Subcutaneous abdominal adipose tissue (tissue), 5 donors: ENCODE measurements around the gene MYBPH.

Source experiments
- H3K27ac ChIP-seq: one replicate; pipeline ENCODE4 v1.7.0; 2013; ENCODE audit warnings: low read depth, mild to moderate bottlenecking, inconsistent platforms, low read length, moderate library complexity
- H3K27me3 ChIP-seq, 5 donors: one replicate each; pipeline ENCODE4 v1.7.0; 2013; ENCODE audit warnings: low read length in 5 of 5, inconsistent platforms in 1 of 5; ENCODE audit not compliant: control insufficient read depth in 5 of 5, insufficient read depth in 4 of 5
- H3K36me3 ChIP-seq, 5 donors: one replicate each; pipeline ENCODE4 v1.7.0; 2013; ENCODE audit warnings: low read length in 5 of 5; ENCODE audit not compliant: control insufficient read depth in 5 of 5, insufficient read depth in 5 of 5
- H3K4me1 ChIP-seq, 5 donors: one replicate each; pipeline ENCODE4 v1.7.0; 2013; ENCODE audit warnings: low read length in 5 of 5, mild to moderate bottlenecking in 3 of 5, moderate library complexity in 1 of 5; ENCODE audit not compliant: control insufficient read depth in 5 of 5, insufficient read depth in 5 of 5
- H3K4me3 ChIP-seq, 5 donors: one replicate each; pipeline ENCODE4 v1.7.0; 2013; ENCODE audit warnings: low read length in 5 of 5, low read depth in 1 of 5
- H3K9ac ChIP-seq, 5 donors: one replicate each; pipeline ENCODE4 v1.7.0; 2013; ENCODE audit warnings: low read length in 5 of 5, mild to moderate bottlenecking in 4 of 5, moderate library complexity in 3 of 5
- H3K9me3 ChIP-seq, 5 donors: one replicate each; pipeline ENCODE4 v1.7.0; 2013; ENCODE audit warnings: low read length in 5 of 5; ENCODE audit not compliant: control insufficient read depth in 5 of 5
- donor health status: healthy.
- donor health status: healthy.
- donor health status: healthy.
- donor health status: healthy.
- donor health status: healthy.

Gene MYBPH

DNA sequence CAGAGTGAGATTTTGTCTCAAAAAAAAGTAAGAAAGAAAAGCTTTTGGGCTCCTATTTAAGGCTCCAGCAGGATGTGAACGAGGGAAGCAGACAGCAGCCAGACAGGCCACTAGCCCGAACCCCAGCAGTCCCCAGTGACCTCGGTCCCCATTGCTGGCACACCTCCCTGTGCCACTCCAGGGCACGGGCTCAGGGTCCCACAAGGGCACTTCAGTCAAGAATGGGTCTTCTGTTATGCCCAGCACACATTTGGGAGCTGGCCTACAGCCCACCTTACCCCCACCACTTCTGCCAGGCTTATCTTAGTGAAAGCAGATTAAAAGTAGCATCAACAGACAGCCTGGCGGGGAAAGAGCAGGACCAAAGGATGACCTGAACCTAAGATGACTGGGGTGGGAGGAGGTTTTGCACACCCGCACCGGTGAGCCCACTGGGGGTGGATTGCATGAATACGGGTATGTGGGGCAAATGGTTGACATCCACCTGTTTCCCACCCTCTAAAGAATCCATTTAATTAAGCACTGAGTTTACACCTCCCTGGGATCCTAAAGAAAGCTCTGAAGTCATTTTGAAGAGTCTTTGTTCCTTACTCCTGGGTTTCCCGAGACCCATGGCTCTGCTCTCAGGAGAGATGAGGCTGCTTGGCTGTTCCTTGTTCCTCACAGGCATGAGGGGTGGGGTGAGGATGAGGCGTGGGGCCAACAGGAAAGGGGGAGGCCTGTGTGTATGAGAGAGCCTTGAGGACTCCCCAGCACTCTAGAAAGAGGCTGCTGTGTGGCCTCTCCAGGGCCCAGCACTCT is 6.2 kb upstream of the MYBPH start:
- no peak overlapping the region for H3K9ac ChIP-seq
- H3K27ac ChIP-seq, result no peak overlapping the region
- H3K9me3 ChIP-seq, result no peaks in the 10 kb centered on the region
- H3K4me1 ChIP-seq, result peaks cover 0 to 14% (median 5%) of the 10 kb centered on the region in 5 donors
- H3K36me3 ChIP-seq, result no peaks in the 10 kb centered on the region
- peaks cover 0 to 2% (median 0%) of the 10 kb centered on the region in 5 donors for H3K27me3 ChIP-seq
- H3K4me3 ChIP-seq, result no peak overlapping the region

DNA sequence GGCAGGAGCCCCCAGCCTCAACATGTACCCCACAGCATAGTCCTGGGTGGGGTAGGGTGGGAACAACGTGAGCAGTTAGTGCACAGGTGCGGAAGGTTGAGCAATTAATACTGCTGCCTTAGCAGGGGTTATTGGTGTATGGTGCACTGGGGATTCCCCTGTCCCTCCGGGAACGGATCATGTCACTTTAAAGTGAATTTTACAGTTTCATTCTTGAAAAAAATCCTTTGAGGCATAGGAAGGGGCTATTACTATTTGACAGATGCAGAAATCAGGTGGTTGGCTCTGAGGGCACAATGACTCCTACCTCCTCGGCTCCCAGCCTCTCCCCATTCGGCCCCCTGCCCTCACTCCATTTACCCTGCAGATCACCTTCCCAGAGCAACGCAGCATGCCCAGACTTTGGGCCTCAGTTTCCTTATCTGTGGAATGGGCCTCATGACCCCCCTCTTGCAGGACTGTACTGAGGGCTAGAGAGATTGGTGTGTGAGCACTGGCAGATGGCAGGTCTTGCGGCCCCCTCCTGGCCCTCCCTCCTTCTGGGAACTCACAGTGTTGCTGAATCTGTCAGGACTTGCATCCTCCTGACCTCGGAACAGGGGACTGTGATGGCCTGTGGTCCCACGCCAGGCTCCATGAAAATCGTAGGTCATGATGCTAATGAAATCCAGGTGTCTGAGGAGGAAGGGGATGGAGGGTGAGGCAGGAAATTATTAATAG is 5.1 kb upstream of the MYBPH start:
- Histone ChIP-seq H3K9me3 (no peaks in the 10 kb centered on the region), H3K4me1 (peaks cover 0 to 15% (median 4%) of the 10 kb centered on the region in 5 donors), H3K27me3 (peaks cover 0 to 2% (median 0%) of the 10 kb centered on the region in 5 donors), H3K36me3 (no peaks in the 10 kb centered on the region), H3K27ac (no peak overlapping the region), H3K9ac (no peak overlapping the region), H3K4me3 (no peak overlapping the region)

DNA sequence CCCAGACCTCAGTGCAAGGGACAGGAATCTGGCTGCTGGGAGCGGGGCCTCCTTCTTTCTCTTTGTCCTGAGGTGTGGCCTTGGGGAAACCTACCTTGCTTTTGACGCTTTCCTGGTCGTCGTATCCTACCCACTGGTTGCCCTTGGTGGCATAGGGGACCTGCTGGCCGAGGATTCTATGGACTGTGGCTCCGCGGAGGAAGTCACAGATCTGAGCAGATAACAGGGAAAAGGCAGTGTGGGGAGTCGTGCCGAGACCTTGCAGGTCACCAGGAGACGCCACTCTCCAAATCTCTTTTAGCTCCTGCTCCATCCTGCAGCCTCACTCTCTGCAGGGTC is 4.0 kb upstream of the MYBPH start:
- H3K9me3 ChIP-seq, result no peaks in the 10 kb centered on the region
- no peak overlapping the region for H3K4me3 ChIP-seq
- H3K36me3 ChIP-seq, result no peaks in the 10 kb centered on the region
- H3K27ac ChIP-seq, result no peak overlapping the region
- peaks cover 0 to 2% (median 0%) of the 10 kb centered on the region in 5 donors for H3K27me3 ChIP-seq
- peaks cover 0 to 19% (median 11%) of the 10 kb centered on the region in 5 donors for H3K4me1 ChIP-seq
- H3K9ac ChIP-seq, result no peak overlapping the region

DNA sequence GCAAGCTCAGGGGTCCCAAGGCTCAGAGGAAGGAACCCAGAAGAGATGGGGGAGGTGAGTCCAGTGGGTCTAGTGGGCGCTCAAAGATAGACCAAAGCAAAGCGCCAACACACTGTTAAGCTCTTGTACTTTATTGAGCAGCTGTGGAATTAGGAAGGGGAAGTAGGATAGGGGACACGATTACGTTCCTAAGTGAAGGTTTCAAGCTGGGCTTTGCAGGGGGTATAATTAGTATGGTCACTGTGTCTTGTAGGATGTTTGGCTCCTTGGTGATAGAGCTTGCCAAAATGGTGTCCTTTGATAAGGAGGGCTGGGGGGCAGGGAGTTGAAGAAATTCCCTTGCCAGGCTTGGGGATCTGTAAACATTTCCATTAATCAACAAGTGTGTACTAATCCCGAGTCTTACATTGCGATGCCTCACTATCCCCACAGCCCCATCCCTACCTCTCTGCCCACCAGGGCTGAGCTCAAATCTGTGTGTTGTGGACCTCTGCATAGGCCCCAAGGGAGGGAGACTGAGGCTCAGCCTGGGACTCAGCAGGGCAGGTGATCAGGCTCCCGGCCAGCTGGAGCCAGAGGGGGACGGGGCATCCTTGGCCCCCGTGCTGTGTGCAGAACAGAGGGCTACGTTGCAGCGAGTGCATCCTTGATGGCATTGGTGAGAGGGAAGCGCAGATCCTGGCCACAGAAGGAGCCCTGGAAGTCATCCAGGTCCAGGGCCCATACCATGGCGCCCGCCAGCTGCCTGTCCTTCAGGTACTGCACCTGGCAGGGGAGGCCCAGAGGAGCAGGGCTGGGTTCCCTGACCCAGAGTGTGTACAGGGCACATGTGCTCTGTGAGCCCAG is 3.4 kb upstream of the MYBPH start:
- Histone ChIP-seq H3K36me3 (no peaks in the 10 kb centered on the region), H3K27ac (no peak overlapping the region), H3K9ac (no peak overlapping the region), H3K4me3 (no peak overlapping the region), H3K27me3 (peaks cover 0 to 2% (median 0%) of the 10 kb centered on the region in 5 donors), H3K4me1 (peaks cover 0 to 19% (median 11%) of the 10 kb centered on the region in 5 donors), H3K9me3 (no peaks in the 10 kb centered on the region)

DNA sequence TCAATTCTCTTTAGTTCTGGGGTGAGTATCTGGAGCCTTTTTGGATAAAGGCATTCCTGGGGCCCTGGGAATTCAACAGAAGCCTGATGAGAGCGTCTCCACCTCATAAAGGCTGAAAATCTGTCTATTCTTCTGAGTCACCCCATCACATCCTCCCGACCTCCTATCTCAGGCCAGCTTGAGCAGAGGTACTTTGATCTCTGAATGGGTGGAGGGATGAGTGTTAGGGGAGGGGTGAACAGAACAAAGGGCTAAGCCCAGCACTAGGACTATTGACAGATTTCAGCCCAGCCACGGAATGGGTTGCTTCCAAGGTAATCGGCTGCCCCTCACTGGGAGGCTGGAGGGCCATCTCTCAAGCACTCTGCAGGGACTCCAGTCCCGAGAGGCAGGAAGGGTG is 2.5 kb upstream of the MYBPH start:
- H3K4me3 ChIP-seq, result no peak overlapping the region
- no peak overlapping the region for H3K9ac ChIP-seq
- H3K27me3 ChIP-seq, result peaks cover 0 to 2% (median 0%) of the 10 kb centered on the region in 5 donors
- no peaks in the 10 kb centered on the region for H3K9me3 ChIP-seq
- H3K36me3 ChIP-seq, result no peaks in the 10 kb centered on the region
- H3K27ac ChIP-seq, result no peak overlapping the region
- peaks cover 0 to 19% (median 11%) of the 10 kb centered on the region in 5 donors for H3K4me1 ChIP-seq

DNA sequence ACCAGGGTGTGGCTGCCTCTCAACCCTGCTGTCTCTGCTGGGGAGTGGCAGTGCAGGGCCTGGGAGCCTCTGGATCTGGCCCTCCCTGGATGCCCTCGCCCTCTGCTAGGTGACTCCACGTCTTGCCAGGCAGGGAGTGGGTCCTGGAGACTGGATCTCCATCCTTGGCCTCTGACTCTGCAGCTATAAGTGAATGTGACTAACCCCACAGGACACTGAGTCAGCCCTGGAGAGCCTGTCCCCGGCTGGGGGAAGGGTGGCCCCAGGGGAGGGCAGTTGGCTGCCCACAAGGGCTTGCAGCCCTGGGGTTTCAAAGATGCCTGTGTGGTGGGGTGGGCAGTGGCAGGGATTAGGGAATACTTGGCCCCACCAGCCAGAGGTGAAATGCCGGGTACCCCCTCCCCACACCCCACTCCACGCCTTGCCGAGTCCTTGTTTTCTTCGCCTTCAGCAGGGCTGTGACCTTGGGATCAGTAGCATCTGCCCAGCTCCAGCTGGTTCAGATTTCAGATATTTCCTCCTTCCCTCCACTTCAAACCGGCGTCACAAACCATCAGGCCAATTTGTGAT is 1.9 kb upstream of the MYBPH start:
- peaks cover 0 to 19% (median 11%) of the 10 kb centered on the region in 5 donors for H3K4me1 ChIP-seq
- H3K36me3 ChIP-seq, result no peaks in the 10 kb centered on the region
- H3K4me3 ChIP-seq, result no peak overlapping the region
- peaks cover 0 to 2% (median 0%) of the 10 kb centered on the region in 5 donors for H3K27me3 ChIP-seq
- no peak overlapping the region for H3K9ac ChIP-seq
- no peak overlapping the region for H3K27ac ChIP-seq
- H3K9me3 ChIP-seq, result no peaks in the 10 kb centered on the region

DNA sequence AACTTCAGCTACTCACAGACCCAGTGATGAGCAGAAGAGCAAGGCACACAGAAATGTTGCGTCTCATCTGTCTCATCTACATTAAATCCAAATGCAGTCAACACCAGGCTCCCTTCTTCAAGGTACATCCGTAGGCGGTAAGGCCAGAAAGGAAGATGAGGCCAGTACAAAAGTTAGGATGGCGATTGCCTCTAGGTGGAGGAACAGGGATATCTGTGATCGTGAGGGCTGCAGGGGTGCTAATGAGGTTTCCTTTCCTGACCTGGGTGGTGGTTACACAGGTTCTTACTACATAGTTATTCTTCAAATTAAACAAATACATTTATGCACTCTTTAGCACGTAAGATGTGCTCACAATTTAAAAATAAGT is 1.4 kb upstream of the MYBPH start:
- no peak overlapping the region for H3K9ac ChIP-seq
- no peaks in the 10 kb centered on the region for H3K36me3 ChIP-seq
- H3K27me3 ChIP-seq, result peaks cover 0 to 2% (median 0%) of the 10 kb centered on the region in 5 donors
- no peaks in the 10 kb centered on the region for H3K9me3 ChIP-seq
- H3K4me1 ChIP-seq, result peaks cover 0 to 19% (median 11%) of the 10 kb centered on the region in 5 donors
- H3K27ac ChIP-seq, result no peak overlapping the region
- H3K4me3 ChIP-seq, result no peak overlapping the region

DNA sequence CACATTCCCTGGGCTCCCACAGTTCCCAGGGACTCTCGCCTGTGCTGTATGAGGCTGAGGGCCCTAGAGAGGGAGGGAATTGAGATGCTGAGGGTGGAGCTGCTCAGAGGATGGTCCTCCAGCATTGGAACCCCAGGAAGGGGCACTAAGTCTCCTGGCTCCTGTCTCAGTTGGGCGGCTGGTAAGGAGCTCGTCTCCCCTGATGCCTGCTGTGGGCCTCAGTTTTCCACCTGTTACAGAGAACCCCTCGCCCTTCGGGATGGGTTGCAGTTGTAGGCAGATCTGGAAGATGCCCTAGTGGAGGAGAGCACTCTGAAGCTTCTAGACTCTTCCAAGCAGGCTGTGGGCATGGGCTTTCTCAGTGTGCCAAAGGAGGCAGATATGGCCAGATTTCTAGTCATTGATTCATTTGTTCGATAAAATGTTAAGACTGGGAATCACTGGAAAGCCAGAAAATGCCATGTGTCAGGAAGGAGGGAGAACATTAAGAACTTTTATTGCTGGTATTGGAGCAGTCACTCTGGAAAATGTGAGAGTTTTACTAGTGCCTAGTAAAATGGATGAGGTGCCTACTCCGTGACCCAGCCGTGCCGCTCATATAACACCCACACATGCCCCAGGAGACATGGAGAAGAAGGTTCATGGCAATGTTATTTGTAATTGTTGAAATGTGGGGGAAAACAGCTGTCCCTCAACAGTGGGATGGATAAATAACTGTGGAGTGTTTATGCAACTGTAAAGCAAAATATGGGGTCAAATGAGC is 828 bp upstream of the MYBPH start:
- Histone ChIP-seq H3K9me3 (no peaks in the 10 kb centered on the region), H3K27me3 (peaks cover 0 to 2% (median 0%) of the 10 kb centered on the region in 5 donors), H3K4me3 (no peak overlapping the region), H3K27ac (no peak overlapping the region), H3K4me1 (peaks cover 0 to 19% (median 11%) of the 10 kb centered on the region in 5 donors), H3K9ac (no peak overlapping the region), H3K36me3 (no peaks in the 10 kb centered on the region)

DNA sequence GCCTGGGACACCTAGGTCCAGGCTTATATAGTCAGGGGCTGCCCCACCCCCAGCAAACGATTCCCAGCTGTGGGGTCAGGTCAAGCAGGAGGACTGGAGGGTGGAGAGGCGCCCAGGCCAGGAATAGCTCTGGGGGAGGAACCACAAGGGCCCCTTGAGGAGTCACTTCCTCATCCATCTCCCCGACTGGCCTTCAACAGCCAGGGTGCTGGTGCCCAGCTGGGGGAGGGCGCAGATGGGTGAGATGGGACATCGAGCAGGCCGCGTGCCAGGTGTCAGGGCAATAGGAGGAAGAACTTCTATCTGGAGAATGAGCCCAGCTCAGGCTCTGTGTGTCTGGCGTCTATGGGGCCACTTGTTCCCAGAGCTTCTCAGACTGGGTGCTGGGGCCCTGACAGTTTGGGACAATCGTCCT is 208 bp upstream of the MYBPH start:
- no peak overlapping the region for H3K27ac ChIP-seq
- H3K9ac ChIP-seq, result no peak overlapping the region
- peaks cover 0 to 2% (median 0%) of the 10 kb centered on the region in 5 donors for H3K27me3 ChIP-seq
- no peaks in the 10 kb centered on the region for H3K9me3 ChIP-seq
- peaks cover 0 to 19% (median 11%) of the 10 kb centered on the region in 5 donors for H3K4me1 ChIP-seq
- H3K36me3 ChIP-seq, result no peaks in the 10 kb centered on the region
- H3K4me3 ChIP-seq, result no peak overlapping the region
